NCI-H748 (cell line): ENCODE data around the gene STXBP5.
"Not testable (repeated sequence)": the region's sequence is repeated elsewhere in the genome, so short reads cannot be mapped to it uniquely, and the experiment has no call there.

Source experiments
- DNase-seq: peaks from one replicate; lab custom pipeline; 2025; ENCODE audit not compliant: unreplicated experiment; lab: John Stamatoyannopoulos, UW

STXBP5 gene

DNA sequence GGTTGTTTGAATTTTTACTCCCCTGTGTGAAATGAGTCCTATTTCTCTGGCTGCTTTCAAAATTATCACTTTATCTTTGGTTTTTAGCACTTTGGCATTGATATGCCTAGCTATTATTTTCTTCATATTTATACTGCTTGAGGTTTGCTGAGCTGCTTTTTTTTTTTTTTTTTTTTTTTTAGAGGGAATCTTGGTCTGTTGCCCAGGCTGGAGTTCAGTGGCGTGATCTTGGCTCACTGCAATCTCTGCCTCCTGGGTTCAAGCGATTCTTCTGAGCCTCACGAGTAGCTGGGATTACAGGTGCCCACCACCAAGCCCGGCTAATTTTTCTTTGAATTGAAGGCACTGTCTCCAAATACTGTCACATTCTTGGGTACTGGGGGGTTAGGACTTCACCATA is 40.6 kb downstream of the STXBP5 start:
- no peak for DNase-seq

DNA sequence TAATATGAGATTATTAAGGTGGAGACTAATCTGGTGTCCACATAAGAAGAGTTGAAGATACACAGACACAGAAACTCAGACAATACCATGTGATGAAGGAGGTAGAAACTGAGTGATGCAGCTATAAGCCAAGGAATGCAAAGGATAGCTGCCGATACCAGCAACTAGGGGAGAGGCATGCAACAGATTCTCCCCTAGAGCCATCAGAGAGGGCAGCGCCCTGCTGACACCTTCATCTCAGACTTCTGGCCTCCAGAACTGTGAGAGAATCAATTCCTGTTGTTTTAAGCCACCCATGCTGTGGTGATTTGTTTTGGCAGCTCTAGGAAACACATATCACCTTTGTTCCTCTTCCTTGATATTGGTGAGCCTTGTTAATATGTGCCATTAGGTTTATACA is 41.5 kb downstream of the STXBP5 start:
- DNase-seq, result no peak

DNA sequence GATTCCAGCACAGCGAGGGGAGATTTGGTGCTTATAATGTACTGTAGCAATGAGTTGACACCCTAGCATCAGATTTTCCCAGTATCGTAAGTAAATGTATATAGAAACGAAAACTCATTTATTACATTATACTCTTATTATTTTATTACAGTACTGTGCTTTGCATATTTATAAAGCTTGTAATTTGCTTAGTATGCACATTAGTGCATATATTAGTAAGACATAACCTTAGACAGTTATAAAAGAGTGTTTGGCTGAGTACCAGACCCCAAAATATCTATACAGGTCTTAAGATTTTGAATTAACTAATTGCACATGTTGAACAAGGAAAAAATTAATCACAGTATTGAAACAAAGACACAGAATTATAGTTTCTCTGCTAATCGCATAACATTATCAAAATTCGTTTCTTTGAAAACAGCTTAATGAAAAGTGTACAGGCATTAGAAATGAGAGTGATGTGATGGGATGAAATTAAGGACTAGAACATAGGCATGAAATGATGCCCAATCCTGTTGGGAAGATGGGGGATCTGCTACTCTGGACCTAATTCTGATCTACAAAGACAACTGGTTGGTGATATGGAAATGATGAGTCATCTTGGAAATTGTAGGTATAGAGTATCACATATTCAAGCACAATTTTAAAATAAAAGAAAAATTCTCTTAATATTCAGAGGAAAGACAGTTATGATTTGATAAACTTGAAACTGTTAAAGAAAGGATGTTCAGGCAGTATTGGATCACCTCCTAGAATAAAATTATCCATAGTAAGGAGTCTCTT is 42.8 kb downstream of the STXBP5 start:
- DNase-seq, result no peak

DNA sequence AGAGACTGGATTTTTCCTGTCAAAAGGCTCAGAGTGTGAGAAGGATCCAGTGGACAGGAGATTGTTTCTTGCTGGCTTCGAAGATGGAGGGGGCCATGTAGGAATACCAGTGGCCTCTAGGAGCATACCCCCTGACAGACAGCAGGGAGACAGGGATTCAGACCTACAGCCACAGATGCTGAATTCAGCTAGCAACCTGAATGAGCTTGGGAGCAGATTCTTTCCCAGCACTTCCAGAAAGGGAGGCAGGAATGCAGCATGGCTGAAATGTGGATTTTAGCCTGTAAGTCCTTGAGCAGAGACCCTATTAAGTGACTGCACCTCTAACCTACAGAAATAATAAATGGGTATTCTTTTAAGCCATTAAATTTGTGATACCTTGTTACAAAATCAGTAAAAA is 44.6 kb downstream of the STXBP5 start:
- DNase-seq, result no peak

DNA sequence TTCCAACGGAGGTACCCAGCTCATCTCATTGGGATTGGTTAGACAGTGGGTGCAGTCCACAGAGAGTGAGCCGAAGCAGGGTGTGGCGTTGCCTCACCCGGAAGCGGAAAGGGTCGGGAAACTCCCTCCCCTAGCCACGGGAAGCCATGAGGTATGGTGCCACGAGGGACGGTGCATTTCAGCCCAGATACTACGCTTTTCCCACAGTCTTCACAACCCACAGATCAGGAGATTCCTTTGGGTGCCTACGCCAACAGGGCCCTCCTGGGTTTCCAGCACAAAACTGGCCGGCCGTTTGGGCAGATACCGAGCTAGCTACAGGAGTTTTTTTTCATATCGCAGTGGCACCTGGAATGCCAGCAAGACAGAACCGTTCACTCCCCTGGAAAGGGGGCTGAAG is 46.9 kb downstream of the STXBP5 start:
- DNase-seq, result no peak

DNA sequence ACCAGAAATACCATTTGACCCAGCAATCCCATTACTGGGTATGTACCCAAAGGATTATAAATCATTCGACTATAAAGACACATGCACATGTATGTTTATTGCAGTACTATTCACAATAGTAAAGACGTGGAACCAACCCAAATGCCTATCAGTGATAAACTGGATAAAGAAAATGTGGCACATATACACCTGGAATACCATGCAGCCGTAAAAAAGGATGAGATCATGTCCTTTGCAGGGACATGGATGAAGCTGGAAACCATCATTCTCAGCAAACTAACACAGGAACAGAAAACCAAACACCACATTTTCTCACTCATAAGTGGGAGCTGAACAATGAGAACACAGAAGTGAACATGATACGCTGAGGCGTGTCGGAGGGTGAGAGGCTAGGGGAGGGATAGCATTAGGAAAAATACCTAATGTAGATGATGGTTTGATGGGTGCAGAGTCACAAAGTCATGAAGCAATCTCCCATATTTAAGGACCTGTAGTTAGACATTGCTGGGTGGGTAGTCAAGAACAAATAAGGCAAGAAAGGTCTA is 50.8 kb downstream of the STXBP5 start:
- not testable (repeated sequence) for DNase-seq

DNA sequence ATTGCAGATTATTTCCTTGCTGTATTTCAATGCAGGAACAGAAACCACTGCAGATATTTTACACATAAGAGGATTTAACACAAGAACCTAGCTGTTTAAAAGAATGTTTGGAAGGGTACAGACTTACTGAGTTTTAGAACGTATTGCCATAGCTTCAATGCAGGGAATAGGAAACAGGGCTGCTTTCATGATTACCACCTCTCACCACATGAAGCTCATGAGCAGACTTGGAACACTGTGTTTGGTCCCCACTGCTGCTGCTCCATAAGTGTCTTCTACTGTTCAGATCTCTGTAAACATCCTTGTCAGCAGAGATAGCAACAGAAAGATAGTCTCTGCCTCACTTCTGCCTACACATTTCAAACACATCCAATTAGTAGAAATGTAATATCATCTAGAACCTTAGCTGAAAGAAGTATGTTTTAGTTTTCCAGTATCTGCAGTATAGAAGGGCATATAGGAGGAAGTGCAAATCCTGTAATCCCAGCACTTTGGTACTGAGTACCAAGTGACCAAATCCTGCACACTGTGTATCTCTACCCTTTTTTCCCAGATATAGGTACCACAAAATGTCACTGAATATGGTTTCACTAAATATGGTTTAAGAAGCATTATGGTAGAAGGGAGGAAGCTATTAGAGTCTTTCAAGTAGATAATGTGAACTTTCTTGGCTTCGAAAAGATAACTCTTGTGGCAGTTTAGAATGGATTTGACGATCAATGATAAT is 51.9 kb downstream of the STXBP5 start:
- no peak for DNase-seq

DNA sequence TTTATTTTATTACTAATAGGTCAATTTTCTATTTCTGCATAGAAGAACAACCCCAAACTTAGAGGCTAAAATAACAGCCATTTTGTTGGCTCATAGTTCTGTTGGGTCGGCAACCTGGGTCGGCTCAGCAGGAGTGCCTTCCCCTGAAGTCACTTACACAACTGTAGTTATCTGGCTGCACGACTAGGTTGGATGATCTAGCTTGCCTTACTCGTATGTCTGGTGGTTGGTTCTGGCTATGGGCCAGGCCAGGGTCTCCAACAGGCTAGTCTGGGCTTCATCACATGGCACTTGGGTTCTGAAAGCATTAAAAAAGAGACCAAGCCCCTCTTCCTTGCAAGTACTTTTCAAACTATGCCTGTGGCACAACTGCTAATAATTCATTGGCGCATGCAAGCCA is 53.5 kb downstream of the STXBP5 start:
- no peak for DNase-seq

DNA sequence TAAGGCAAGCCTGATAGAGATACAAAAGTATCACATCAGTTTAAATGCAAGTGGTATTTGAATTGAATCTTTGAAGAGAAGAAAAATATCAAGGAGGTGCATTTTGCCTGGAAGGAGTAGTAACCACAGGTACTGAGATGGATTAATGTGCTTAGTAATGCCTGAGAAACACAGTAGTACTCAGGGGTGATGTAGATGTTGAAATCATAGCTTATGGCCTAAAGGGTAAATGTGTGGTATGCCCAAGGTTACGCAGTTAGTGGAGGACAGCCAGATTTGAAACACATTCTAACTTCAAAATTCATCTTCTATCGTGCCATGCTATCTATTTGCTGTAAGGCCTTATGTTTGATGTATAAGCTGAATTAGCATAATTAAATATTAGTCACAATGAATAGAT is 55.9 kb downstream of the STXBP5 start:
- DNase-seq, result no peak

DNA sequence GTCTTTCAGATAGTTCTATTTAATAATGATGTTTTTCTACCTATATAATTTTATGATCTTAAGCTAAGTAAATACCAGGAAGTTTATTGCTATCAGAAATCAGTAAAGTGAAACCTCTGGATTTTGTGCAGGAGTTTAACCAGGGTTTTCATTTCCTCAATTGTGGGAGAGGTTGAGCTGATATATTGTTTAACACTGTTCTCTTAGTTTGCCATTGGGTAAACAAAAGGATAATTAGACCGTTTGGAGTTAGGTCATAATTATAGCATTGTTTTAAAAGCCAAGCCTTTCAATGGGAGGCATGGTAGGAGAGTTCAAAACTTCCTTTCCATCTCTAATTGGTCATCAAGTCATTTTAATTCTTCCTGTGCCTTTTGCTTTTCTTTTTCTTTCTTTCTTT is 58.7 kb downstream of the STXBP5 start:
- no peak for DNase-seq

DNA sequence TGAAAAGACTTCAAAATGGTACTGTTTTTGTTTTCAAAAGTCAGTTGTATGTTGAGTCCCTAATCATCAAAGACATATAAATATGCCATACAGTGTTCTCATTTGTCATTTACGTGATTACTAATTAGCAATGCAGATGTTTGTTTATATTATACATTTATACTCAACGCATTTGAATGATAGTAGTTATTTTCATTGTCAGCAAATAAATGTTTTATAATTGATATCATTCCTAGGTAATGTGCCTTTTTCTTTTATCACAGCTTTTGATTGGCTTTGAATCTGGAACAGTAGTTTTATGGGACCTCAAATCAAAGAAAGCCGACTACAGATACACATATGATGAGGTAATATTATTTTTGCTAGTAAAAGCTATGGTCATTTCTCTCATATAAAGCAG is 62.6 kb downstream of the STXBP5 start:
- no peak for DNase-seq

DNA sequence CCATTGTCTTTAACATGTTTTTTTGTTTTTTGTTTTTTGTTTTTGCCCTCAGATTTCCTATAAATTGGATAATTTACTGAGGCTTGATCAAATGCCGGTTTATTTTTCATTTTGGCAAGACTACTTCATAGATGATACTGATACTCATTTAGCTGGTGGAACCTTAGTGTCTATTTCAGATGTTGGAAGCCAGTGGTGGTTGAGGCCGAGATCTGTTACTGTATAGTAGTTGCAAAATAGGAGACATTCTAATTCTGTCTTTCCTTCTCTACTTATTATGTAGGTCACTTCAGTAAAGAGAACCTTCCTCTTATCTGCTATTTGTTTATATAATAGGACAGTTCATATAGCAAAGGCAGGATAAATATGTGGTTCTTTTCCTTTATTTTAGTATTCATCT is 63.4 kb downstream of the STXBP5 start:
- no peak for DNase-seq

DNA sequence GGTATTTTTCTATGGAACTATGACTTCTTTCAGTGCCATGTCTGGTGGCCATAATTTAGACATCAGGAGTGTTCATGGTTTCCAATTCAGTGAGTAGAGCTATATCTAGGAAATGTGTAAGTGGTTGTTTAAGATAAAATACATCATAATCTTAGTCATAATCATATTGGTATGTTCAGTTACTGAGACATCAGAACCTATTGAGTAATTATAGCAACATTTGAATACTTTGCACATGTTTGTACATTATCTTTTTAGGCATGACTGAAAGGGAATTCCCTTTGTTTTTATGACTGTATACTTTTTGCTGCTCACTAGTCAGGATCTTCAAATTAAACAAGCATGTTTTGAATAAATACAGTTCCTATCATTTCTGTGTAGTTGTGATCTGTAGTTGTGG is 64.0 kb downstream of the STXBP5 start:
- DNase-seq, result no peak

DNA sequence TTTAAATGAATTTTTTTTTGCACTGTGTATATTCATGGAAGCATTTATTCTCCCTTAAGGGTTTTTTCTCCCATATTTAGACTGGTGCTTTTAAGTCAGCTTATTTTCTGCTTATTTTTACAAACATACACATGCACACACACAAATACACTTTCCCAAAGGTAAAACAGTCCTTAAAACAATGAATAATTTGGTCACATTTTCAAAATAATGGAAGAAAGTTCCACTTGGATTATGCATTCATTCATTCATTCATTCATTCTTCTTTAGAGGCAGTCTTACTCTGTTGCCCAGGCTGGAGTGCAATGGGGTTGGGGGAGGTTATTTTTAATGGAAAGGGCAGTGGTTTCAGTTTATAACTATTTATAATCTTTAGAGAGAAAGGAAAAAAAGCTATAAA is 69.8 kb downstream of the STXBP5 start:
- no peak for DNase-seq

DNA sequence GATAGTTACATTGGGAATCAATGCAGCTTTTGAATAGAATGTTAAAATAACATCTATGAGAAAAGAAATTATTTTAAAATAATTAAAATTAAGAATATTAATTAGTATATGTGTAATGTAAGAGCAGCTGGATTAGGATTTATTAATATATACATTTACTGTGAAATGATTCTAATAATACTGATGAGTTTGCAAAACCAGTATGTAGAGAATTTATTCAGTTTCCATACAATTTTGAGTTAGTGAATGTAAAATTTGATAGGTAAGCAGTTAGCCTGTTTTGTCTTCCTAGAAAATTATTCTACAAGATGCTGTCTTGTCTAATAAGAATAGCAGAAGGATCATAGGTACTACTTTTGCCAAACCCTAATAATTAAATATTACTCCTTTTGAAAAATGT is 70.6 kb downstream of the STXBP5 start:
- DNase-seq, result no peak

DNA sequence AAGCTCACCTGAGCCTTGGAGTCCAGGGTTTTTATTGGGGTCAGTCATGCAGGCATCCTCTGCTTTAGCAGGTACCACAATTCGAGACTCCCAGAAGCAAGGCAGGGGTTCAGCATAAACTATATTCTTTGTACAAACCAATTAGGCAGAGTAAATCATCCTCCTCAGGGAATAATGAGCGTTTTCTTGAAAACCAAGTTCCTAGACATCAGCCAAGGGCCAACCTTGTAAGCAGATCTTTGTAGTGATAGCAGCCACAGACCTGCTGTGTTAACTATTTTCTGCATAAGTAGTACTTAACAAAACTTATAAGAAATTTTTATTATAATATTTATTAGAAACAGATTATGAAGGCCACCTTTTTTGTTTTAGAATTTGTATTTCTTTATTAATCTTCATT is 74.7 kb downstream of the STXBP5 start:
- no peak for DNase-seq

DNA sequence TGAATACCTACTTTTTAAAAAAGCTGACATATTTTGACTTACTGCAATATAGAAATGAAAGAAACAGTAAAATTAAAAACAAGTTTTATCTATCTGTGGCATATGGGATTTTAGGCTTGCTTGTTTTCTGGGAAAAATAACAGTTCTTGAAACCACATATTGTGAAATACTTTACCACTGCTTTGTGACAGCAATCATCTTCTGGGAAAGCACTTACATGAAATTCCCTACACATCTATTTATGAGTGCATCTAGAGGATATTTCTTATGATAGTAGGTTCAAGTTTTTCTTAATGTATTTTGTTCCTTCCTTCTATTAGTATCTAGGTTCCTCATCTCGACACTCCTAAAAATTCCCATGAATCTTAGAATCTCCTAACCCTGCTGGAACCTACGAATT is 75.2 kb downstream of the STXBP5 start:
- DNase-seq, result no peak

DNA sequence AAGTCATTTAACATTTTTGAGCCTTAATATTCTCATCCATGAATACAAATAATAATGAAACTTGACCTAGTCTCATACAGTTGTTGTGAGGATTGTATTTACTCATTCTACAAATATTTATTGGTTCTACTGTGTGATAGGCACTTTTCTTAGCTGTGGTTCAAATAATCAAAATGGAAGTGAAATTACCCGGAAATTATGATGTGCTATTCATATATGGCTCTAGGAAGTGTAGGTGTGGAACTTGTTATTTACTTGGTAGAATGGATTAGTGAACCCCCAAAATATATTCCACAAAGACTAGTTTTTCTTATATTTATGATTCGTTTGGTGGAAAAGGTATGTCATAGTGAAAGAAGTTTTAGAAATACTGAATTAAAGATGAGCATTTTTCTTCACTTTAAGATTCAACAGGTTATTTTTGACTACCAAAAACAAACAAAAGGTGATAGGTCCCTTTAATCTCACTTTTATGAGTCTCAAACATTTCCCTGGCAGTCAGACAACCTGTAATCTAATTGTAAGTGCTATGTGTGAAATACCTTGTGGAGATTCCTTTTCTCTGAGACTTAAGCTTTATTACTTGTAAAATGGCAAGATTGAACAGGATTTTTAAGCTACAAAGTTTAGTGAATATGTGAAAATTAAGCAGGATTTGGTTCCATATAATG is 77.8 kb downstream of the STXBP5 start:
- no peak for DNase-seq

DNA sequence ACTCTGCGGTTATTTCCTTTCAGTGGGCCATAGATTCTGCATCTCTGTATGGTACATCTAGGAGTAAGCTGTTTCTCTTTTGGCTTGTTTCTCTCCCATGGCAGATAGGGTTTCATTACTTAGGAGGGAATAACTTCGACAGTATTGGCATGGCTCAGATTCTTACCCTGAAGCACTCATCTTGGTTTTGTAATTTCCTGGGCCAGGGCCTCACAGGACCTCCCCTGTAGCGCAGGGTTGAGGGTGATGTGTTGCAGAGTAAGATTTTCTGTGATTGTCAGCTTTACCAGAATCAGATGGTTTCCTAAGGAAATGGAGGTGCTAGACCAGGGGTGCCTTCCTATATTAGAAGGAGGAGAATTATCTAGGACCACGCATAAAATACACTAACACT is 78.3 kb downstream of the STXBP5 start:
- no peak for DNase-seq

DNA sequence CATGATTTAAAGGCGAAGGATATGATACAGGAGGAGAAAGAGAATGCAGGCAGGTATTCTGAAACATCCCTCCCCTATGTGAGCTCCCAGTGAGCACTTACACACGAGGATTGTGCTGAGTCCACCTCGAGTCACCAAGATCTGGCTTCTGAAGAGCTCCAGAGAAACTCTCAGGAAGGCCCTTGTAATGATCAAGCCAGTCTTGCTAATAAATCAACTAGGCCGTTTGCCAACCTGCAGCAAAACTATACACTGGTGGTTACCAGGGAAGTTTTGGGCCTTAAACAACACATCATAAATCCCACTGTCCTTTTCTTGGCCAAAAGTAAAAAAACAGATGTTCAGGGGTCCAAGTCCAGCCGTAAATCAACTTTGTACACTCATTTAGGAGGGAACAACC is 79.2 kb downstream of the STXBP5 start:
- no peak for DNase-seq

DNA sequence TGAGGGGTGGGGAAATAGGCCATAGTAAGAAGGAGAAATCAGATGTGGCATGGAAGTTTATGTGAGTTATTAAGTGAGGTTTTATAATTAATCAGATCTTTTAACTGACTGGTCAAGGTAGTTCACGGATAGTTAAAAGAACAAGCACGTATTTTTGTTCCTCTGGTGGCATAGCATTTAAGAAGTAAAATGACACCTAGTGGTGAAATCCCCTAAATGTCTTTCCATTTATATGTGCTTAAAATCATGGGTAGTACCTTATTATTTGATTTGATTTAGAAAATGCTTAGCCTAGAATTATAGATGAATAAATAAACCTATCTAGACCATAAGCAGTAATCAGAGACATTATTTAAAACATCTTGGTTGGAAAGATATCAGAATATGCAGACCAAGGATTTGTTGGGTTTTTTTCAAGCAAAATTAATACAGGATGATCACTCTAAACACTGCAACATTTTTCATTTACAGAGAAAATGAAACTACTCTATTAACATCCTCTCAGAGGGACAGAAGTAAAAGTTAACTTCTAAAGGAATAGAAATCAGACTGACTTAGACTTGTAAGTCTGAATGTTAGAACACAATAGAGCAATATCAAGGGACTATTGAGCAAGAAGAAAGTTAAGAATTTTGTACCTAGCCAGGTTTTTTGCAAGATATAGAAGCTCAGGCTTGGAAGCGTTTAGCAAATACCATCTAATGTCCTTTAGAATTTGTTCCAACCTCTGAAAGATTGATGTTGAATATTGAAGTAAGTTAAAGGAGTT is 81.1 kb downstream of the STXBP5 start:
- DNase-seq, result peak; percentile 65
